Sigmoid colon (tissue), 7 donors: Measurements from ENCODE around the gene INPP5F. TPM values are rescaled to one million over a fixed set of nuclear protein-coding genes. Genes with fewer than 3 reads are reported as not detected.
"Not testable (repeated sequence)": the region's sequence is repeated elsewhere in the genome, so short reads cannot be mapped to it uniquely, and the experiment has no call there.

Experiments used
- DNase-seq: peaks from one replicate; pipeline ENCODE4 v3.0.0-alpha.2; 2019
- H3K27ac ChIP-seq, 4 donors: fragments of 200-600 bp; sonication (generic); one replicate each; pipeline ENCODE4 v1.5.1; 2016 to 2019; ENCODE audit warnings: mild to moderate bottlenecking in 1 of 4
- H3K27me3 ChIP-seq, 3 donors: fragments of 200-600 bp; sonication (generic); one replicate each; pipeline ENCODE4 v1.5.1; 2019; ENCODE audit warnings: mild to moderate bottlenecking in 1 of 3
- H3K36me3 ChIP-seq, 4 donors: fragments of 200-600 bp; sonication (generic); one replicate each; pipeline ENCODE4 v1.5.1; 2016 to 2019
- H3K4me1 ChIP-seq, 4 donors: fragments of 200-600 bp; sonication (generic); one replicate each; pipeline ENCODE4 v1.5.1; 2017 to 2019
- H3K4me3 ChIP-seq, 4 donors: fragments of 200-600 bp; sonication (generic); one replicate each; pipeline ENCODE4 v1.5.1; 2017 to 2019; ENCODE audit warnings: mild to moderate bottlenecking in 2 of 4, moderate library complexity in 1 of 4
- H3K9me3 ChIP-seq, 4 donors: fragments of 200-600 bp in 3 of 4; sonication (generic) in 3 of 4; one replicate each; pipeline versions ENCODE4 v1.5.1 to v1.6.1; 2013 to 2019
- CTCF ChIP-seq, 4 experiments: fragments of 450-650 bp in 3 of 4; fragments of 200-600 bp in 1 of 4; IDR thresholded peaks; one replicate each; pipeline ENCODE4 v1.5.1; 2016 to 2019; ENCODE audit warnings: antibody characterized with exemption in 4 of 4, mild to moderate bottlenecking in 3 of 4, moderate library complexity in 2 of 4
- EP300 ChIP-seq, 4 donors: sonication (generic); formaldehyde crosslinking; IDR thresholded peaks; one replicate each; pipeline ENCODE4 v1.6.1; 2017; ENCODE audit warnings: antibody characterized with exemption in 4 of 4
- POLR2A ChIP-seq, 2 donors: fragments of 450-650 bp; IDR thresholded peaks; one replicate each; pipeline ENCODE4 v1.6.1; 2016; ENCODE audit warnings: antibody characterized with exemption in 2 of 2, mild to moderate bottlenecking in 2 of 2, moderate library complexity in 2 of 2
- POLR2AphosphoS5 ChIP-seq, 4 donors: sonication (generic); formaldehyde crosslinking; IDR thresholded peaks; one replicate each; pipeline ENCODE4 v1.6.1; 2017; ENCODE audit warnings: antibody characterized with exemption in 4 of 4
- WGBS, 2 donors: extraction: QIAGEN DNeasy Blood & Tissue Kit; methylation state at CpG; one replicate each; pipeline ENCODE4 v1.1.7; 2013; 5-methylcytosine and 5-hydroxymethylcytosine counted together
- intact Hi-C: fragments of 100-400 bp; cut with DNase I; formaldehyde crosslinking; loops from one replicate; pipeline ENCODE4 v1.15.1; 2023
- polyA plus RNA-seq, 3 donors: library from polyadenylated mRNA; stranded (reverse); fragments of 200-250 nt; gene quantifications; one replicate each; pipeline ENCODE4 v1.2.3, GENCODE V29; 2013
- total RNA-seq, 4 donors: library from RNA; depleted of rRNA; stranded (reverse); fragments of >200 nt; gene quantifications; one replicate each; pipeline ENCODE4 v1.1.0, GENCODE V29; 2016
- donor health status: healthy with polysubstance abuse.
- donor health status: Bipolar disorder and iron deficiency.
- donor health status: healthy.

Gene INPP5F
- total and polyA plus RNA-seq, 7 donors = 4.4 to 22.2 (median 16.0) TPM

- intact Hi-C loops = no loop called here
- TF ChIP-seq POLR2A (IDR thresholded peaks at IDR 0.05) = no peak
- 77 to 84% methylated on average over 9 of the region's 9 CpGs for WGBS, 2 donors
- Histone ChIP-seq H3K27me3 (no peaks in the 10 kb centered on the region), H3K9me3 (peaks cover 0 to 3% (median 0%) of the 10 kb centered on the region in 4 donors), H3K4me3 (no peak overlapping the region), H3K36me3 (no peaks in the 10 kb centered on the region), H3K27ac (no peak overlapping the region), H3K4me1 (peaks cover 0 to 20% (median 4%) of the 10 kb centered on the region in 4 donors)
- no peak for DNase-seq
Measured at GRCh38 chr10:119703903-119704508, 21.8 kb upstream of the INPP5F start.

- no peak overlapping the region for H3K4me3 ChIP-seq
- no peaks in the 10 kb centered on the region for H3K36me3 ChIP-seq
- H3K27ac ChIP-seq = peak overlapping the region in 1 of 4 donors; percentile 1
- H3K27me3 ChIP-seq = no peaks in the 10 kb centered on the region
- no peak for DNase-seq
- peaks cover 0 to 20% (median 4%) of the 10 kb centered on the region in 4 donors for H3K4me1 ChIP-seq
- intact Hi-C loops = no loop called here
- WGBS, 2 donors = 73 to 85% methylated on average over 3 of the region's 3 CpGs
- TF ChIP-seq POLR2A (IDR thresholded peaks at IDR 0.05) (no peak), EP300 (IDR thresholded peaks at IDR 0.05) (no peak), POLR2AphosphoS5 (IDR thresholded peaks at IDR 0.05) (no peak), CTCF (IDR thresholded peaks at IDR 0.05) (no peak)
- H3K9me3 ChIP-seq = peaks cover 0 to 3% (median 0%) of the 10 kb centered on the region in 4 donors
Measured at GRCh38 chr10:119705434-119705831, 20.4 kb upstream of the INPP5F start.

- no peak overlapping the region for H3K27ac ChIP-seq
- H3K36me3 ChIP-seq = no peaks in the 10 kb centered on the region
- intact Hi-C loops = no loop called here
- TF ChIP-seq POLR2AphosphoS5 (IDR thresholded peaks at IDR 0.05) (no peak), EP300 (IDR thresholded peaks at IDR 0.05) (no peak), CTCF (IDR thresholded peaks at IDR 0.05) (no peak), POLR2A (IDR thresholded peaks at IDR 0.05) (no peak)
- no peaks in the 10 kb centered on the region for H3K27me3 ChIP-seq
- peaks cover 0 to 20% (median 4%) of the 10 kb centered on the region in 4 donors for H3K4me1 ChIP-seq
- no peak for DNase-seq
- H3K4me3 ChIP-seq = no peak overlapping the region
- H3K9me3 ChIP-seq = peaks cover 0 to 3% (median 0%) of the 10 kb centered on the region in 4 donors
- 79 to 82% methylated on average over 7 of the region's 7 CpGs for WGBS, 2 donors
Measured at GRCh38 chr10:119706521-119707278, 19.1 kb upstream of the INPP5F start.

- 75 to 84% methylated on average over 5 of the region's 5 CpGs for WGBS, 2 donors
- H3K4me3 ChIP-seq, DNase-seq, H3K27me3 ChIP-seq, H3K36me3 ChIP-seq, H3K27ac ChIP-seq, intact Hi-C loops, H3K9me3 ChIP-seq: not testable (repeated sequence)
- peaks cover 0 to 14% (median 4%) of the 10 kb centered on the region in 4 donors for H3K4me1 ChIP-seq
Measured at GRCh38 chr10:119707331-119707730, 18.5 kb upstream of the INPP5F start.

GRCh38 chr10:119710935-119711334, 14.9 kb upstream of the INPP5F start:
- 75 to 90% methylated on average over 1 of the region's 1 CpG for WGBS, 2 donors
- H3K27ac ChIP-seq, H3K4me3 ChIP-seq, DNase-seq, intact Hi-C loops, H3K9me3 ChIP-seq, H3K36me3 ChIP-seq, H3K27me3 ChIP-seq: not testable (repeated sequence)
- H3K4me1 ChIP-seq = peaks cover 0 to 10% (median 3%) of the 10 kb centered on the region in 4 donors

- WGBS, 2 donors = 81 to 87% methylated on average over 7 of the region's 7 CpGs
- peak overlapping the region in 3 of 4 donors; percentile 14 to 43 (median 39) for H3K27ac ChIP-seq
- H3K4me1 ChIP-seq = peaks cover 0 to 9% (median 3%) of the 10 kb centered on the region in 4 donors
- DNase-seq = no peak
- no peak overlapping the region for H3K4me3 ChIP-seq
- H3K27me3 ChIP-seq = no peaks in the 10 kb centered on the region
- no peaks in the 10 kb centered on the region for H3K36me3 ChIP-seq
- intact Hi-C loops = no loop called here
- no peaks in the 10 kb centered on the region for H3K9me3 ChIP-seq
- TF ChIP-seq POLR2A (IDR thresholded peaks at IDR 0.05) = no peak
- TF ChIP-seq CTCF (IDR thresholded peaks at IDR 0.05) = no peak
- no peak for TF ChIP-seq EP300 (IDR thresholded peaks at IDR 0.05)
- TF ChIP-seq POLR2AphosphoS5 (IDR thresholded peaks at IDR 0.05) = no peak
Measured at GRCh38 chr10:119713744-119714483, 11.9 kb upstream of the INPP5F start.
